ENCODE data around the gene CHCHD1.

CHCHD1 gene

DNA sequence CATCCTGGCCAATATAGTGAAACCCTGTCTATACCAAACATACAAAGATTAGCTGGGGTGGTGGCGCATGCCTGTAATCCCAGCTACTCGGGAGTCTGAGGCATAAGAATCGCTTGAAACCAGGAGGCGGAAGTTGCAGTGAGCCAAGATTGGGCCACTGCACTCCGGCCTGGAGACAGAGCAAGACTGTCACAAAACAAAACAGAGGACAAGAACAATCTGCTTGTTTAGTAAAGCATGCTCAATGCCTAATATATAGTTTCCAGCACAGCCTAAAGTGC lies 39.5 kb upstream of the CHCHD1 start:
- TF ChIP-seq, protein P1, sequence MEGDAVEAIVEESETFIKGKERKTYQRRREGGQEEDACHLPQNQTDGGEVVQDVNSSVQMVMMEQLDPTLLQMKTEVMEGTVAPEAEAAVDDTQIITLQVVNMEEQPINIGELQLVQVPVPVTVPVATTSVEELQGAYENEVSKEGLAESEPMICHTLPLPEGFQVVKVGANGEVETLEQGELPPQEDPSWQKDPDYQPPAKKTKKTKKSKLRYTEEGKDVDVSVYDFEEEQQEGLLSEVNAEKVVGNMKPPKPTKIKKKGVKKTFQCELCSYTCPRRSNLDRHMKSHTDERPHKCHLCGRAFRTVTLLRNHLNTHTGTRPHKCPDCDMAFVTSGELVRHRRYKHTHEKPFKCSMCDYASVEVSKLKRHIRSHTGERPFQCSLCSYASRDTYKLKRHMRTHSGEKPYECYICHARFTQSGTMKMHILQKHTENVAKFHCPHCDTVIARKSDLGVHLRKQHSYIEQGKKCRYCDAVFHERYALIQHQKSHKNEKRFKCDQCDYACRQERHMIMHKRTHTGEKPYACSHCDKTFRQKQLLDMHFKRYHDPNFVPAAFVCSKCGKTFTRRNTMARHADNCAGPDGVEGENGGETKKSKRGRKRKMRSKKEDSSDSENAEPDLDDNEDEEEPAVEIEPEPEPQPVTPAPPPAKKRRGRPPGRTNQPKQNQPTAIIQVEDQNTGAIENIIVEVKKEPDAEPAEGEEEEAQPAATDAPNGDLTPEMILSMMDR (IDR thresholded peaks at IDR 0.05; ENCODE audit: low read depth, low read length), result no peak
- no peak for DNase-seq (ENCODE audit: low read depth in 2 of 2)
- no peak overlapping the region for H3K4me3 ChIP-seq (replicated peaks in 1 of 2; ENCODE audit: low read depth in 2 of 2, low read length in 2 of 2)

DNA sequence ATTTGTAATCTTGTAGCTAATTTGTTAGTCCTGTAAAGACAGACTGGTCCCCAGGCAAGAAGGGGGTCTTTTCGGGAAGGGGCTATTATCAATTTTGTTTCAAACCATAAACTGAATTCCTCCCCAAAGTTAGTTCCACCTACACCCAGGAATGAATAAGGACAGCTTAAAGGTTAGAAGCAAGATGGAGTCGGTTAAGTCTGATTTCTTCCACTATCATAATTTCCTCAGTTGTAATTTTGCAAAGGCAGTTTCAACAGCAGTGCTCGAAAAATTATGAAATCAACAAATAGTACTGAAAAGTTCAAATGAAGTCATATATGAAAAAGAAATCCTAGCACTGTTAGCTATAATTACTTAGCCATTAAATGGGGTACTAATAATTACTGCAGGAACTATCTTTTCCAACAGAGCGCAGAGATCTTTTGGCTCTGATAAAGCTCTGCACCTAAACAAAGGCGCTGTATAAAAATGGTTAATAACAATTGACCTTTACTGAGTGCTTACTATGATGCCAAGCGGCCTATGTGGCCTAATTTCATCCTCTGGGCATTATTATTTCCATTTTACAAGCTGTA lies 38.4 kb upstream of the CHCHD1 start:
- DNase-seq (ENCODE audit: low read depth in 2 of 2), result no peak
- peak overlapping the region; percentile 89 to 97 for H3K4me3 ChIP-seq (replicated peaks in 1 of 2; ENCODE audit: low read depth in 2 of 2, low read length in 2 of 2)
- TF ChIP-seq, protein P1 (IDR thresholded peaks at IDR 0.05; ENCODE audit: low read depth, low read length), result no peak

DNA sequence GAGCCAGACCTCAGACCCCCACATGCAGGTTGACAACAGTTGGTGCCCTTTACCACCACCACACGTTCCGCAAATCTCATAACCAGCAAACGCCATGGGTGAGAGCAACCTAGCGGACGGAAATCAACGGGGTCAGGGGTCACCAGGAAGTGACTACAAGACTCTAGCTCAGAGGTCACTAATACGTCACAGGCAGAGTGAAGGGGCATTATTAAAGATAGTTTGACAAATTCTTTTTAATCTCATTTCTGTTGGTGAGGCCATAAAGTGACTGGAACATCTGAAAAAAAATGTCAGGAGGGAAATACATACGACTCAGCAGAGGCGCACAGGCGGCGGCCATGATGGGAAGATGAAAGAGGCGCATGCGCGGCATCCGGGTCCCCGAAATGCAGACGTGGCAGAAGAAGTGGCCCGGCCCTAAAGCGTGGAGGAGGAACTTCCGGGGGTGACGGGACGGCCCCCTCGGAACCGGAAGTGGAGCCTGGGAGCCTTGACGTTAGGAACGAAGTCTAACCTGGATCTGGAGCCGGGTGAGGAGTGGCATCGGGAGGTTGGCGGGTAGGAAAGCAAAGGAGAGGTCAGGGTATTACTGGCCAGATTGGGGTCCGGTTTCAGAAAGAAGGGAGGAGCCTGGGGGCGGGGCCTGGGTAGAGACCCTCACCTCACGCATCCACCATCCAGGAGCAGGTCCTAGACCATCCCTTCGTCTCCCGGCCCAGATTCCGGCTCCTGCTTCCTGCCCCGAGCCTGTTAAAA lies 37.8 kb upstream of the CHCHD1 start, which contains the start of gene SEC24C:
SEC24C (plus strand) TSS at position 468 of the 759 bp plus-strand sequence. CDS start 2,461 bp downstream, outside the sequence.
- peak; percentile 97 to 98 for DNase-seq (ENCODE audit: low read depth in 2 of 2)
- TF ChIP-seq, protein P1 (IDR thresholded peaks at IDR 0.05; ENCODE audit: low read depth, low read length), result no peak
- H3K4me3 ChIP-seq (replicated peaks in 1 of 2; ENCODE audit: low read depth in 2 of 2, low read length in 2 of 2), result peak within 1 kb of the TSS; percentile 89 to 97

DNA sequence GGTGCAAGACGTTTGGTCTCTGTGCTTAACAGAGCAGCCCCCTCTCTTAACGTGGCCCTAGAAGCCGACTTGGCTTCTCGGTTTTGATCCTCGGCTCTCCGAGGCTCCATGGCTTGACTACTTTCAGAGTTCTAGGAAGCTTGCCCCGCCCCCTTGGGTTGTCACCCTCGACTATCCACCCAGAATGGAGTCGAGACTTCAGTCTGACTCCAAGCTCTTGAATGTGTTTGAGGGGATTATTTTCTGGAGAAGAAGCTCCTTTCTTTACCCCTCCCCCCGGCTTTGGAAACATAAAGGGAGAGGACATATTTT lies 37.2 kb upstream of the CHCHD1 start:
- TF ChIP-seq, protein P1 (IDR thresholded peaks at IDR 0.05; ENCODE audit: low read depth, low read length), result no peak

DNA sequence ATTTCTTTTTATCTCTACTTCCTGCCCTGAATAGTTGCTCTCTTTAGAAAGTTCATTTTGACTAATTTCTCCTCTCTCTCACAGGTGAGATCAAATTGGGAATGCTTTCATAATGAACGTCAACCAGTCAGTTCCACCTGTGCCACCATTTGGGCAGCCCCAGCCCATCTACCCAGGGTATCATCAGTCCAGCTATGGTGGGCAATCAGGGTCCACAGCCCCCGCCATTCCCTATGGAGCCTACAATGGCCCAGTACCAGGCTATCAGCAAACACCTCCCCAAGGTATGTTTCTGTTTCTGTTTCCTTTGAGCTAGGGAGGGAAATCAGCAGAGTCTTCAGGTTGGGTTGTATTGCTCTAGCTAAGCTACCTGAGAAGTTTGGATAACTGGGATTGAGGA lies 35.1 kb upstream of the CHCHD1 start:
- no peak overlapping the region for H3K4me3 ChIP-seq (replicated peaks in 1 of 2; ENCODE audit: low read depth in 2 of 2, low read length in 2 of 2)
- DNase-seq (ENCODE audit: low read depth in 2 of 2), result no peak
- TF ChIP-seq, protein P1 (IDR thresholded peaks at IDR 0.05; ENCODE audit: low read depth, low read length), result no peak

More for the DNA sequence above, 37.2 kb upstream of the CHCHD1 start:
- H3K4me3 ChIP-seq (replicated peaks in 1 of 2; ENCODE audit: low read depth in 2 of 2, low read length in 2 of 2), result peak overlapping the region; percentile 89 to 97
- DNase-seq (ENCODE audit: low read depth in 2 of 2), result peak; percentile 67 to 70

DNA sequence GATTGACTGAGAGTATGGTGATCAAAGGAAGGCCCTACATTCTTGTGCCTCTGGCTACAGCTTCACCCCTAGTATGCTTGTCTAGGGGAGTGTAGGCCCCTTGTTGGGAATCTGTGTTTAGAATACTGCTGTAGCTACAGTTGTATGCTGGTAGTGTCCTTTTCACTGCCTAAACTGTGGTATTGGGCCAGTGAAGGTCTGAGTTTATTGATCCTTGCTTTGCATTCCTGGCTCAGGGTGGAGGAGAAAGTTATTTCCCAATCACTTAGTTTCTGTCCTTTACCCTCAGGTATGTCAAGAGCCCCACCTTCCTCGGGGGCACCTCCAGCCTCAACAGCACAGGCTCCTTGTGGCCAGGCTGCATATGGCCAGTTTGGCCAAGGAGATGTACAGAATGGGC lies 31.0 kb upstream of the CHCHD1 start:
- DNase-seq (ENCODE audit: low read depth in 2 of 2), result no peak
- H3K4me3 ChIP-seq (replicated peaks in 1 of 2; ENCODE audit: low read depth in 2 of 2, low read length in 2 of 2), result no peak overlapping the region
- TF ChIP-seq, protein P1 (IDR thresholded peaks at IDR 0.05; ENCODE audit: low read depth, low read length), result no peak

Measured in cardiac fibroblast (primary cell).